Liver (tissue), 9 donors: ENCODE measurements around the gene DPP6. TPM values are rescaled to one million over a fixed set of nuclear protein-coding genes. Genes with fewer than 3 reads are reported as not detected.

Source experiments
- DNase-seq: peaks from one replicate; pipeline ENCODE4 v3.0.0-alpha.2; 2017; ENCODE audit warnings: low spot score
- H3K27ac ChIP-seq, 2 donors: one replicate each; pipeline ENCODE4 v1.7.0; 2013; ENCODE audit warnings: inconsistent platforms in 2 of 2, low read length in 2 of 2, control low read depth in 1 of 2, low read depth in 1 of 2, mild to moderate bottlenecking in 1 of 2
- H3K27me3 ChIP-seq, 4 donors: one replicate each; pipeline versions ENCODE4 v1.6.1 to v1.7.0; 2013; ENCODE audit warnings: low read length in 3 of 4, inconsistent platforms in 1 of 4, mild to moderate bottlenecking in 1 of 4, moderate library complexity in 1 of 4; ENCODE audit not compliant: control insufficient read depth in 4 of 4, insufficient read depth in 4 of 4
- H3K36me3 ChIP-seq, 4 donors: one replicate each; pipeline versions ENCODE4 v1.6.1 to v1.7.0; 2013; ENCODE audit warnings: low read length in 3 of 4, mild to moderate bottlenecking in 3 of 4, low read depth in 1 of 4, moderate library complexity in 1 of 4; ENCODE audit not compliant: control insufficient read depth in 4 of 4, insufficient read depth in 3 of 4
- H3K4me1 ChIP-seq, 4 donors: one replicate each; pipeline versions ENCODE4 v1.6.1 to v1.7.0; 2013; ENCODE audit warnings: low read length in 3 of 4, mild to moderate bottlenecking in 3 of 4, moderate library complexity in 1 of 4; ENCODE audit not compliant: control insufficient read depth in 4 of 4, insufficient read depth in 4 of 4
- H3K4me3 ChIP-seq, 3 donors: one replicate each; pipeline versions ENCODE4 v1.6.1 to v1.7.0; 2013; ENCODE audit warnings: low read length in 3 of 3, control low read depth in 1 of 3, low read depth in 1 of 3, mild to moderate bottlenecking in 1 of 3
- H3K9ac ChIP-seq, 2 donors: one replicate each; pipeline ENCODE4 v1.7.0; 2013; ENCODE audit warnings: low read length in 2 of 2, mild to moderate bottlenecking in 2 of 2, moderate library complexity in 2 of 2, control low read depth in 1 of 2, low read depth in 1 of 2
- H3K9me3 ChIP-seq, 4 donors: one replicate each; pipeline versions ENCODE4 v1.6.1 to v1.7.0; 2013; ENCODE audit warnings: low read length in 3 of 4; ENCODE audit not compliant: control insufficient read depth in 4 of 4
- EGR1 ChIP-seq, 2 donors: IDR thresholded peaks; 2 replicates each; pipeline ENCODE4 v1.6.1; 2016 to 2018; ENCODE audit warnings: antibody characterized with exemption in 2 of 2, low read depth in 2 of 2
- FOXA1 ChIP-seq: IDR thresholded peaks from 2 replicates; pipeline ENCODE4 v1.6.1; 2016; ENCODE audit warnings: antibody characterized with exemption
- FOXA2 ChIP-seq: IDR thresholded peaks from 2 replicates; pipeline ENCODE4 v1.6.1; 2016; ENCODE audit warnings: antibody characterized with exemption
- GABPA ChIP-seq, 2 donors: IDR thresholded peaks in 1 of 2; conservative IDR thresholded peaks in 1 of 2; 2 replicates each; pipeline ENCODE4 v1.6.1; 2016; ENCODE audit warnings: antibody characterized with exemption in 2 of 2, mild to moderate bottlenecking in 1 of 2, moderate library complexity in 1 of 2
- HNF4A ChIP-seq, 2 donors: conservative IDR thresholded peaks; 2 replicates each; pipeline ENCODE4 v1.6.1; 2016; ENCODE audit warnings: antibody characterized with exemption in 2 of 2, mild to moderate bottlenecking in 2 of 2
- HNF4G ChIP-seq: IDR thresholded peaks from 2 replicates; pipeline ENCODE4 v1.6.1; 2016; ENCODE audit warnings: antibody characterized with exemption
- JUND ChIP-seq, 2 donors: IDR thresholded peaks; 2 replicates each; pipeline ENCODE4 v1.6.1; 2016; ENCODE audit warnings: antibody characterized with exemption in 2 of 2
- NR2F2 ChIP-seq: IDR thresholded peaks from 2 replicates; pipeline ENCODE4 v1.6.1; 2016; ENCODE audit warnings: antibody characterized with exemption
- RAD21 ChIP-seq, 2 donors: IDR thresholded peaks; 2 replicates each; pipeline ENCODE4 v1.6.1; 2016; ENCODE audit warnings: antibody characterized with exemption in 2 of 2, mild to moderate bottlenecking in 2 of 2
- TAF1 ChIP-seq: conservative IDR thresholded peaks from 2 replicates; pipeline ENCODE4 v1.6.1; 2016; ENCODE audit warnings: antibody characterized with exemption, mild to moderate bottlenecking
- whole genome bisulfite sequencing: extraction: QIAGEN DNeasy Blood & Tissue Kit; methylation state at CpG from one replicate; pipeline ENCODE4 v1.1.7; 2013; 5-methylcytosine and 5-hydroxymethylcytosine counted together
- polyA plus RNA-seq, 2 donors: library from polyadenylated mRNA; stranded (reverse) in 1 of 2; unstranded in 1 of 2; fragments of 200-250 nt in 1 of 2; fragments of >200 nt in 1 of 2; fragmentation: Nextera tagmentation in 1 of 2; extraction: Ambion mirVana in 1 of 2; gene quantifications; one replicate each; pipeline versions ENCODE4 v1.2.1 to v1.2.3, GENCODE V29; 2013 to 2015
- total RNA-seq, 2 donors: library from RNA; depleted of rRNA; stranded (reverse); fragments of >200 nt; gene quantifications; one replicate each; pipeline ENCODE4 v1.2.3, GENCODE V29; 2014
- TF ChIP-seq, protein P1 (sequence below): IDR thresholded peaks from 2 replicates; pipeline ENCODE4 v1.6.1; 2016; ENCODE audit warnings: antibody characterized with exemption
- TF ChIP-seq, protein P2 (sequence below): IDR thresholded peaks from 2 replicates; pipeline ENCODE4 v1.6.1; 2016; ENCODE audit warnings: antibody characterized with exemption
- TF ChIP-seq, protein P3 (sequence below): fragments of 150-350 bp; IDR thresholded peaks from 2 replicates; pipeline ENCODE4 v1.5.1; 2017; ENCODE audit warnings: improper control_type of control experiment, low read depth, low read length; ENCODE audit not compliant: missing input control
- TF ChIP-seq, protein P4 (sequence below): IDR thresholded peaks from 2 replicates; pipeline ENCODE4 v1.6.1; 2016; ENCODE audit warnings: antibody characterized with exemption
- donor health status: healthy.
- donor health status: healthy.
- donor health status: healthy.
- donor health status: healthy.
- donor health status: healthy.

The DPP6 gene
- total and polyA plus RNA-seq, 4 donors: 0.01 TPM; not detected in 3

DNA sequence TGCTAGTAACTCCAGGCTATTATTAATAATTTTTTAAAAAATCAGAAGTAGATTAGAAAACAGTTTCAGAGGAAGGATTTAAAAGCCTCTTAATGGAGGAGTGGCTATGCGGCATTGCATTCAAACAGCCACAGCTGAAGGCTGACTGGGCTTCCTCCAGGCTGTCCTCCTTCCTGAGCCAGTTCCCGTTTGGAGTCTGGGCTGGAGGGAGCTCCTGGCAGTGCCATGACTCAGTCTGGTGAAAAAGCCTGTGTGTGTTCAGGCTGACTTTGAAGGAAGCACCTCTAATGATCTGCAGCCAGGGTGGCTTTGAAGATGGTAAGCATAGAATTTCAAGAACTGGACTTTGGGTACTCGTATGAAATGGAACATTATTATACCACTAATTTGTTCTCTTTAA, 134.6 kb downstream of the DPP6 start:
- 61% methylated on average over 3 of the region's 3 CpGs for WGBS
- no peak for DNase-seq
- H3K9ac ChIP-seq: no peak overlapping the region
- H3K27me3 ChIP-seq: peaks cover 0 to 6% (median under 1%) of the 10 kb centered on the region in 4 donors
- H3K9me3 ChIP-seq: no peaks in the 10 kb centered on the region
- H3K27ac ChIP-seq: no peak overlapping the region
- TF ChIP-seq JUND (IDR thresholded peaks at IDR 0.05) (no peak), FOXA1 (no peak), HNF4G (no peak), HNF4A (conservative IDR thresholded peaks at IDR 0.05) (no peak), NR2F2 (no peak), TAF1 (no peak), RAD21 (IDR thresholded peaks at IDR 0.05) (no peak)
- TF ChIP-seq, protein P1, sequence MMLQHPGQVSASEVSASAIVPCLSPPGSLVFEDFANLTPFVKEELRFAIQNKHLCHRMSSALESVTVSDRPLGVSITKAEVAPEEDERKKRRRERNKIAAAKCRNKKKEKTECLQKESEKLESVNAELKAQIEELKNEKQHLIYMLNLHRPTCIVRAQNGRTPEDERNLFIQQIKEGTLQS: no peak
- TF ChIP-seq, protein P2, sequence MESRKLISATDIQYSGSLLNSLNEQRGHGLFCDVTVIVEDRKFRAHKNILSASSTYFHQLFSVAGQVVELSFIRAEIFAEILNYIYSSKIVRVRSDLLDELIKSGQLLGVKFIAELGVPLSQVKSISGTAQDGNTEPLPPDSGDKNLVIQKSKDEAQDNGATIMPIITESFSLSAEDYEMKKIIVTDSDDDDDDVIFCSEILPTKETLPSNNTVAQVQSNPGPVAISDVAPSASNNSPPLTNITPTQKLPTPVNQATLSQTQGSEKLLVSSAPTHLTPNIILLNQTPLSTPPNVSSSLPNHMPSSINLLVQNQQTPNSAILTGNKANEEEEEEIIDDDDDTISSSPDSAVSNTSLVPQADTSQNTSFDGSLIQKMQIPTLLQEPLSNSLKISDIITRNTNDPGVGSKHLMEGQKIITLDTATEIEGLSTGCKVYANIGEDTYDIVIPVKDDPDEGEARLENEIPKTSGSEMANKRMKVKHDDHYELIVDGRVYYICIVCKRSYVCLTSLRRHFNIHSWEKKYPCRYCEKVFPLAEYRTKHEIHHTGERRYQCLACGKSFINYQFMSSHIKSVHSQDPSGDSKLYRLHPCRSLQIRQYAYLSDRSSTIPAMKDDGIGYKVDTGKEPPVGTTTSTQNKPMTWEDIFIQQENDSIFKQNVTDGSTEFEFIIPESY: no peak
- TF ChIP-seq, protein P3, sequence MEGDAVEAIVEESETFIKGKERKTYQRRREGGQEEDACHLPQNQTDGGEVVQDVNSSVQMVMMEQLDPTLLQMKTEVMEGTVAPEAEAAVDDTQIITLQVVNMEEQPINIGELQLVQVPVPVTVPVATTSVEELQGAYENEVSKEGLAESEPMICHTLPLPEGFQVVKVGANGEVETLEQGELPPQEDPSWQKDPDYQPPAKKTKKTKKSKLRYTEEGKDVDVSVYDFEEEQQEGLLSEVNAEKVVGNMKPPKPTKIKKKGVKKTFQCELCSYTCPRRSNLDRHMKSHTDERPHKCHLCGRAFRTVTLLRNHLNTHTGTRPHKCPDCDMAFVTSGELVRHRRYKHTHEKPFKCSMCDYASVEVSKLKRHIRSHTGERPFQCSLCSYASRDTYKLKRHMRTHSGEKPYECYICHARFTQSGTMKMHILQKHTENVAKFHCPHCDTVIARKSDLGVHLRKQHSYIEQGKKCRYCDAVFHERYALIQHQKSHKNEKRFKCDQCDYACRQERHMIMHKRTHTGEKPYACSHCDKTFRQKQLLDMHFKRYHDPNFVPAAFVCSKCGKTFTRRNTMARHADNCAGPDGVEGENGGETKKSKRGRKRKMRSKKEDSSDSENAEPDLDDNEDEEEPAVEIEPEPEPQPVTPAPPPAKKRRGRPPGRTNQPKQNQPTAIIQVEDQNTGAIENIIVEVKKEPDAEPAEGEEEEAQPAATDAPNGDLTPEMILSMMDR: no peak
- no peaks in the 10 kb centered on the region for H3K4me1 ChIP-seq
- no peak overlapping the region for H3K4me3 ChIP-seq
- H3K36me3 ChIP-seq: no peaks in the 10 kb centered on the region

DNA sequence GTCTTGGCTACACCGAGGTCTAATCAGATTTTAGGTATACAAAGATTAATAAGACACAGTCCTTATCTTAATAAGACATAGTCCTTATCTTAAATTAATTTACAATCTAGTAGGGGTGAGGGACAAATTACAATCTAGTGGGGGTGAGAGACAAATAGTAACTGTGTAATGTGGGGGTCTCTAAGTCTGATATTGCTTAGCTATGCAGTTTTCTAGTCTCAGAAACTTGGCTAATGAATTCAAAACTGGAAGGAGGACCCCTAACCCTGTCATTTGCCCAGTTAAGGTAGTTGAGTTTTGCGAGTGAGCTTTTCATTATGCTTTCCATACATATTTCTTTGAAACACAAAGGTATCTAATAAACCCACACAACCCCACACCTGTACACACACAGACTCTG, 136.1 kb downstream of the DPP6 start:
- H3K4me1 ChIP-seq: no peaks in the 10 kb centered on the region
- no peak for TF ChIP-seq GABPA (IDR thresholded peaks at IDR 0.05 in 1 of 2, conservative IDR thresholded peaks at IDR 0.05 in 1 of 2)
- no peak for TF ChIP-seq TAF1
- no peak for TF ChIP-seq EGR1 (IDR thresholded peaks at IDR 0.05; ENCODE audit: low read depth in 2 of 2)
- TF ChIP-seq, protein P4, sequence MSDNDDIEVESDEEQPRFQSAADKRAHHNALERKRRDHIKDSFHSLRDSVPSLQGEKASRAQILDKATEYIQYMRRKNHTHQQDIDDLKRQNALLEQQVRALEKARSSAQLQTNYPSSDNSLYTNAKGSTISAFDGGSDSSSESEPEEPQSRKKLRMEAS: no peak
- no peak for TF ChIP-seq FOXA2
- TF ChIP-seq, protein P3: no peak
- no peak for TF ChIP-seq HNF4G
- H3K36me3 ChIP-seq: no peaks in the 10 kb centered on the region
- DNase-seq: no peak
- H3K9ac ChIP-seq: no peak overlapping the region
- H3K27ac ChIP-seq: no peak overlapping the region
- H3K9me3 ChIP-seq: no peaks in the 10 kb centered on the region
- WGBS: 69% methylated on average over 2 of the region's 2 CpGs
- peaks cover 0 to 6% (median under 1%) of the 10 kb centered on the region in 4 donors for H3K27me3 ChIP-seq
- H3K4me3 ChIP-seq: no peak overlapping the region
